SK-N-SH (cell line): Measurements from ENCODE around the gene MIGA1.

Experiments
- EP300 ChIP-seq, 2 experiments: IDR thresholded peaks; 2 replicates each; pipeline versions ENCODE4 v1.4.0 to v1.6.1; 2012; ENCODE audit warnings: borderline replicate concordance in 1 of 2, low read depth in 1 of 2, low read length in 1 of 2
- FOSL2 ChIP-seq: IDR thresholded peaks from 2 replicates; pipeline ENCODE4 v1.4.0; 2012; ENCODE audit warnings: low read depth, mild to moderate bottlenecking, moderate library complexity, borderline replicate concordance
- FOXM1 ChIP-seq: IDR thresholded peaks from 2 replicates; pipeline ENCODE4 v1.4.0; 2012; ENCODE audit warnings: low read depth, mild to moderate bottlenecking
- JUND ChIP-seq: IDR thresholded peaks from 2 replicates; pipeline ENCODE4 v1.4.0; 2012
- MAX ChIP-seq: IDR thresholded peaks from 2 replicates; pipeline ENCODE4 v1.4.0; 2012; ENCODE audit warnings: low read depth
- MXI1 ChIP-seq: IDR thresholded peaks from 2 replicates; pipeline ENCODE4 v1.6.1; 2012; ENCODE audit warnings: mild to moderate bottlenecking, low read depth, low read length, improper control_type of control experiment
- NRF1 ChIP-seq: IDR thresholded peaks from 2 replicates; pipeline ENCODE4 v1.6.1; 2012; ENCODE audit warnings: low read depth, mild to moderate bottlenecking, low read length
- POLR2AphosphoS5 ChIP-seq: IDR thresholded peaks from 2 replicates; pipeline ENCODE4 v1.6.1; 2012; ENCODE audit warnings: low read depth, low read length
- TCF12 ChIP-seq: IDR thresholded peaks from 2 replicates; pipeline ENCODE4 v1.4.0; 2012
- USF2 ChIP-seq: fragments of 150-350 bp; IDR thresholded peaks from 2 replicates; pipeline ENCODE4 v1.6.1; 2017; ENCODE audit warnings: antibody characterized with exemption, low read length, low read depth, borderline replicate concordance
- YY1 ChIP-seq: IDR thresholded peaks from 2 replicates; pipeline ENCODE4 v1.4.0; 2012; ENCODE audit warnings: low read depth, mild to moderate bottlenecking
- TF ChIP-seq, protein P1 (sequence below): fragments of 200-600 bp; sonication (generic); IDR thresholded peaks from 2 replicates; pipeline ENCODE4 v1.6.1; 2017; ENCODE audit warnings: antibody characterized with exemption, mild to moderate bottlenecking, moderate library complexity

- TF ChIP-seq JUND, result no peak
- no peak for TF ChIP-seq YY1
- TF ChIP-seq, protein P1, sequence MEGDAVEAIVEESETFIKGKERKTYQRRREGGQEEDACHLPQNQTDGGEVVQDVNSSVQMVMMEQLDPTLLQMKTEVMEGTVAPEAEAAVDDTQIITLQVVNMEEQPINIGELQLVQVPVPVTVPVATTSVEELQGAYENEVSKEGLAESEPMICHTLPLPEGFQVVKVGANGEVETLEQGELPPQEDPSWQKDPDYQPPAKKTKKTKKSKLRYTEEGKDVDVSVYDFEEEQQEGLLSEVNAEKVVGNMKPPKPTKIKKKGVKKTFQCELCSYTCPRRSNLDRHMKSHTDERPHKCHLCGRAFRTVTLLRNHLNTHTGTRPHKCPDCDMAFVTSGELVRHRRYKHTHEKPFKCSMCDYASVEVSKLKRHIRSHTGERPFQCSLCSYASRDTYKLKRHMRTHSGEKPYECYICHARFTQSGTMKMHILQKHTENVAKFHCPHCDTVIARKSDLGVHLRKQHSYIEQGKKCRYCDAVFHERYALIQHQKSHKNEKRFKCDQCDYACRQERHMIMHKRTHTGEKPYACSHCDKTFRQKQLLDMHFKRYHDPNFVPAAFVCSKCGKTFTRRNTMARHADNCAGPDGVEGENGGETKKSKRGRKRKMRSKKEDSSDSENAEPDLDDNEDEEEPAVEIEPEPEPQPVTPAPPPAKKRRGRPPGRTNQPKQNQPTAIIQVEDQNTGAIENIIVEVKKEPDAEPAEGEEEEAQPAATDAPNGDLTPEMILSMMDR, result no peak
- TF ChIP-seq FOXM1, result no peak
- no peak for TF ChIP-seq EP300 (IDR thresholded peaks at IDR 0.05; ENCODE audit: borderline replicate concordance in 1 of 2, low read depth in 1 of 2, low read length in 1 of 2)
- no peak for TF ChIP-seq MAX
- no peak for TF ChIP-seq POLR2AphosphoS5
- no peak for TF ChIP-seq FOSL2
- TF ChIP-seq USF2, result no peak
- no peak for TF ChIP-seq TCF12
- TF ChIP-seq MXI1, result no peak
- no peak for TF ChIP-seq NRF1
Observed at GRCh38 chr1:77744576-77744975, 34.9 kb upstream of the MIGA1 start.
